GM18520 (cell line): ENCODE measurements around the gene TAB2.
A peak's percentile ranks its signal among the peaks of the same experiment; 100 is the strongest.
"Not testable (repeated sequence)": the region's sequence is repeated elsewhere in the genome, so short reads cannot be mapped to it uniquely, and the experiment has no call there.

ENCODE experiments used
- ATAC-seq: cut with Tn5 transposase; IDR thresholded peaks from one replicate; pipeline ENCODE4 v1.9.1; 2021; ENCODE audit not compliant: unreplicated experiment

TAB2 gene

DNA sequence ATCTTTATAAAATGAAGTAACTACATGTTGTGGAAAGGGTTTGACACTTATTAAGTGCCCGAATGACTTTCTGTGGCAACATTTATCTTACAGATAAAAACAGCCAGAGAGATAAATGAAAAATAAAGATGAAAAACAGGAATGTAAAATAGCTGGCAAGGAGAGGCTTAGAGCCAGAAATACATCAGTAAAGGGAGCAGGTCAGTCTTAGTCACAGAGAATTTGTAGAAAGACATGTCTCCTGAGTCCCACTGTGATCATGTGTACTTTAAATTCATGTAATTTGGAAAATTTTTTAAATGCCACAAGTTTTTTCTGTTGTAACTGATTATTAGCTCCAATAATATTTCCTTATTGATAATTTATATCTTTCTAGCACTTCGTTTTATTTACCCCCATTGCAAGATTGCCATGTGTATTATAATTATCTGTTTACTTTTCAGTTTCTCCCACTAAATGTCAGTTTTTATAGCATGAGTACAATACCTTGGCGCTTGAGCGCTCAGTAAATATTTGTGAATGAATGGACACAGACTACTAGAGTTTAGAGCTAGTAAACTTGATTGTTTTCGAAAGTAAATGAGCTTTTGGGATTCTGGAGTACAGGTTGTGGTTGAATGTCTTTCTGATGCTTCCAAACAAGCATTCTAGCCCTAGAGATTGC, 15.2 kb downstream of the TAB2 start:
- no peak for ATAC-seq

DNA sequence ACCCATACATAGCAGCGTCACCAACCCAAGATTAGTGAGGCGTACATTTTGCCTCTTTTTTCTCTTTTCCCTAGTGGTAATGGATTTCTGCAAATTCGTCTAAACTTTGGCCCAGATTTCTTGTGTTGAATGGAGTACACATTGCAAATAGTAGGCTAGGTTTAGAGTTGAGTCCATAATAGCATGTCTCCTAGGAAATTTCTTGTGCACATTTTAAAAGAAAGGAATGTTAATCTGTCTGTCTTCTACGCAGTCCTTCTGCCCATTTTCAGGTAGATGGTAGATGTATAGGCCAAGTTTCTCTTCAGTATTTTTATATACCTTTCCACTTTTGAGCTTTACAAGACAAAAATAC, 15.7 kb downstream of the TAB2 start:
- no peak for ATAC-seq

DNA sequence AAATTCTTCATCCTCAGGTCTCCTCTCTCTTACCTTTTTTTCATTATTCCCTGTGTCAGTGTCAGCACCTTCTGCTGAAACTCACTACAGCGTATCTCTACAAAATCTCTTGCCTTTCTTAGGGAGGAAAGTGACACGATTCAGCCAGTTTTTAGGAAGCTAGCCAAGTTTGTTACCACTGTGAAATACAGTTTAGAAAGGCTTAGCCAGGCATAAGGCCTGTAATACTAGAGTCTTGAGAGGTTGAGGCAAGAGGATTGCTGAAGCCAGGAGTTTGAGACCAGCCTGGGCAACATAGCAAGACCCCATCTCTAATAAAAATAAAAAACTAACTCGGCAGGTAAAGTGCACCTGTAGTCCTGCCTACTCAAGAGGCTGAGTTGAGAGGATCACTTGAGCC, 16.7 kb downstream of the TAB2 start:
- no peak for ATAC-seq

DNA sequence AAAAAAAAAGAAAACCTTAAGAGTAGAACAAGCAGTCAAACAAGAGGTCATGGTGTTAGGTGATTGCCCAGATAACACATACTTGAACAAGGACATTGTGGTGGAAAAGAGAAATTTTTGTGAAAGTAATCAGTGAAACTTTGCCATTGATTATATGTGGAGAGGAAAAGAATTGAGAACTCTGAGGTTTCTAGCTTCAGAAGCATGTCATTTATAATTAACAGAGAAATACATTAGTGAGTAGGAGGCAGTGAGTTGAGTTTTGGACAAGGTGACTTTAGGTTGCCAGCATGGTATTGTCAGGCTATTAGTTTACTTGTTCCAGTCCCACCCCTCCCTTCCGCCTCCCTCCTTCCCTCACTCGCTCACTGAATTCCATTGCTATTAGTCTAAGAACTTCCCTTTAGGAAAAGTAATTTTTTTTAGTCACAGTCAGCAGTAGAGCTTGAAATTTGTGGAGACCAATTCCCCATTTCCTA, 17.2 kb downstream of the TAB2 start:
- ATAC-seq: no peak

DNA sequence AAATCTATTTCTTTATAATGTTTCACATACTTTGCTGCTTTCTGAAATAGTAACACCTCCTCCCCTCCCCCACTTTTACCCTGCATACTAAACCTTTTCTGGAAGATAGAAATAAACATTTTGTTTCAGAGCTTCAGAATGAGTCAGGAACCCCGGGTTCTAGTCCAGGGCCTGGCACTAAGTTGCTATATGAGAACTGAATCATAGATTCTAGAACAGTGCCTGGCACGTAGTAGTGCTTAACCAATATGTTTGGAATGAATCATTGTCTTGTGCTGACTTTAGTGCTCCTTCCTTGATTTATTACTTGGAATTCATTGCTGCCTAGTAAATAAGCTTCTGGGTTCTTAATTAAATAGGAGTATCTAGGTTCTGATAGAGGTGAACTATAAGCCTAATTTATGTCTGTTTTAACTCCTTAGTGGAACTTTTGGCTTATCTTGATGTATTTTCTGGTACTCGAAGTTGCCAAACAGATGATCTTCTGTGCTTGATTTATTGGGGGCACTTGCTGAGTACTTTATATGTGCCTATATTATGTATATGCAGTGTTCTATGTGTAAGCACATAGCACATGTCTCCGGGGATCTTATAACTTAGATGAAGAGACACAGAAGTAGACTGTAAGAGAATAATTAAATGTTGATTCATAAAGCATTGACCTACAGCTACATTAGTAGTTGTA, 18.6 kb downstream of the TAB2 start:
- peak; percentile 32 for ATAC-seq

DNA sequence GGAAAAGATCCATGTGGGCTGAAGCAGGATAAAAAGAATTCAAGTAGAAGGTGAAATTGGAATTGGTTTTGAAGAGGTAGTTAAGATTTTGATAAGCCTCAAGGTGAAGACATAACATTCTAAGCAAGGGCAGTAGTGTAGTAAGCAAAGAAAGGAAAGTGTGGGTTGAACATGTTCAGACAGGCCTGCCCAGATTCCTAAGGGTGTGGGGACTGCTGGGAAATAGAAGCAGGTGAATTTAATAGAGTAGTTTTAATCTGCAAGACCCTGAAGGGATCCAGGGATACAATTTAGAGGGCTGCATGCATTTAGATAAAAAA, 19.1 kb downstream of the TAB2 start:
- no peak for ATAC-seq

DNA sequence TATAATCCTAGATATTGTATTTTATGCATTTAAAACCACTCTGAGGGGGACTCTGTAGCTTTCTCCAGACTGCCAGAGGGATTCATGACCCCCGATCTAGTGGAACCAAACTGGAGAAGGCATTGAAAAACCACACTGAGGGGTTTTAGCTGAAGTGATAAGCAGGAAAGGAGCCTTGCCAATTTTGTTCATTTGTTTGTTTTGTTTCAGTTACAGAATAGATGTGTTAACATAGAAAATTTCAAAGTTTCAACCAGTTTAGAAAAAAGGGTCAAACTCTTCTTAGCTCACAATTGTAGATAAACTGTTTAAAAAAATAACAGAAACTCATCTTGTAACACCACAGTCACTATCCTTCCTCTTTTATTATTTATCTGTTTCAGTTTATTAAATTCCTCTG, 19.8 kb downstream of the TAB2 start:
- no peak for ATAC-seq

DNA sequence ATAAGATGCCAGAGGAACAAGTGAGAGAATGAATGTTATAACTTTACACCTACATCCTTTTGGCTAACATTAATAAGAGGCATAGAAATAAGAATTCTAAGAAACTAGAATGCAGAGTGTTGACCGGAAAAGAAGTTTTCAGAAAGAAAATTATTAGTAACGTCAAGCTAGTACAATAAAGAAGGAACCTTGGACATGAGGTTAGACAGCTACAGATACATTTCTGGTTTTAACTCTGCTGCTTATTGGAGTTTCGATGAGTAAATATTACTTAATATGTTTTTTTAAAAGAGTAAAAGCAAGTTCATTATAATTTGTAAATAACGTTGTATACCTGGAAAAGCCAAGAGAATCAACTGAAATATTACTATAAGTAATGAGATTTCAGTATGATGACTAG, 22.7 kb downstream of the TAB2 start:
- no peak for ATAC-seq

DNA sequence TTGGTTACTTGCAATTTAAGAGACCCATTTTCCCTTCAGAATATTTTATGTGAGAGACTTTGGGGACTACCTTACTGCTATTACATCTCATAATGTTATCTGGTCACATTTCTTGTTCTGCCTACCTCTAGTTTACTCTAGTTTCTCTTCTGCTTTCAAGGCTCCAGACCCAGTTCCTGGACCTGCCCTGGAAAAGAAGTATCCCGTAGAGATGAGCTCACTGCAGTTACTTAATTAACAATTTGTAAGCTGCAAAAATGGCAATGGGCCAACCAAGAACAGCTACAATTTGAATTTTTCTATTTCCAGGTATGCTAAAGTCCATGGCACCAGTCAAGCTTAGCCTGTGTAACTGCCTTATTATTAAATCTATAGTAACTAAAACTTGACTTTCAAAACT, 25.0 kb downstream of the TAB2 start:
- peak; percentile 51 for ATAC-seq

DNA sequence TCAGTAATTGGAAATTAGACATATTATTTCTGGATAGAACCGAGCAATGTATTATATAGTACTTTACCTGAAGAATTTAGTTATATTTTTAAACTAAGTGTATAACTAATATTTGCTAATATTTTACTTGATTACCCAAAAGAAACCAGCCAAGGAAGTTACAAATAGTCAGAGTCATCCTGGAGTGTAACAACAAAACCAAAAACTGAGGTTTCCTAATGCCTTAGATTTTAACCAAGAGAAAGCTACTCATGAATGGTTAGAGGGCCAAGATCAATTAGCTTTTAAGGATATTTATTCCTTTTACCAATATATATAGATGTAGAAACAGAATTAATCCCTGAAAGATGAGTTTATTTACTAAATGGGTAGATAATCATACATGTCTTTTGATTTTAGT, 26.0 kb downstream of the TAB2 start:
- no peak for ATAC-seq

DNA sequence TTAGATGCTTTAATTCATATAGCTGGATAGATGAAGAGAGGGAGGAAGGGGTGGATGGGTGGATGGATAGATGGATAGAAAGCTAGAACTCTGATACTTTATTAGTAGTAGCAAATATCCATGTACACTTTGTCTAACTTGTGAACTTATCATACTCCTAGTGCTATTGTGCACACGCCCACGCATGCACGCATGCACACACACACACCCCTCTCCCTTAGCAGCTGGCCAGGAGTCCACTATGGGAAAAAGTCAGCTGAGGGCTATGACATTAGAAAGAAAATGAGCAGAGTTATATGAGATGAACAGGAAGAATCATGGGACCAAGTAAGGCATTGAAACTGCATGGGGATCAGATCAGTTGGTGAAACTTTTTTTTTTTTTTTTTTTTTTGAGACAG, 28.6 kb downstream of the TAB2 start:
- no peak for ATAC-seq

DNA sequence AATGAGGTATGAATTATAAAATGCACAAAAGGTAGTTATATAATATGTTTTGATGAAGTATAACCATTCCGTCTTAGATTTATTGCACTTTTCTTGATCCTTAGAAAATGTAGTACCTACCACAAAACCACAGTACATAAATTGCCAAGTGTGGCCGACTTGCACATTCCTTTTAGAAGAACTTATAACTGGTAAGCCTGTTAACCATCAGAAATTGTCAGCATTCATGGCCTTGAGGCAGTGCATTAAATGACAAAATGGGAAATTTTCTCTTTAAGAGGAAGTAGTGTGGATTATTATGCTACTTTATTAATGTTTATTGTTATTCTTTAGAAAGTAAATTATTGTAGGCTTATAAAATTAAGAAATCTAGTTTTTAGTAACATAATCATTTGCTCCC, 29.6 kb downstream of the TAB2 start:
- ATAC-seq: no peak

DNA sequence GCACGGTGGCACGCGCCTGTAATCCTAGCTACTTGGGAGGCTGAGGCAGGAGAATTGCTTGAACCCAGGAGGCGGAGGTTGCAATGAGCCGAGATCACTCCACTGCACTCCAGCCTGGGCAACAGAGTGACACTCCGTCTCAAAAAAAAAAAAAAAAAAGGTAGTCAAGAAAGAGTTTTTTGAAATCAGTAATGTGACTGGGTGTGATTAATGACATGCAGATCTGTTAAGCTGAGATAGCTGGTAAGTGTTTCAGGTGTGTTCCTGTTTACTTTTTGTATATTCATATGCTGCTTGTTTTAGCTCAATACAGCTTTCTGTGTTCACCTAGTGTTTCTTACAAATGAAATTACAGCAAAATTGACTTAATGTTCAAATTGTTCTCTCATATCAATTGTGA, 31.8 kb downstream of the TAB2 start:
- not testable (repeated sequence) for ATAC-seq

DNA sequence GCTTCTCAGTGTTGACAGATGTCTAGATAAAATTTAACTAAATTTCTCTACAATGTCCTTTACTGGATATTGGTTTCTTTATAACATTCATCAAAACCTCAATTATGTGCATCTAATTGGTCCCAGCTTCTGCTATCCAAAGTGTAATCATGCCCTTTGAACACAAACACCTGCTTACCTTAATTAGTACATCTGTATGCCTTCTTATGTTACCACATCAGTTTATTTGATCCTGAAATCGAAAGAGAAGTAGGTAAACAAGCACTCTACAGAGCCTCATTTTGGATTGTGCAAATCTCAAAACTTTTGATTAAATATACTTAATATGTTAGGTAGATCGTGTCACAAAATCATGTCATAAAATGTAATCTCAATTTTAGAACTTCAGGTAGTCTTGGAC, 36.5 kb downstream of the TAB2 start:
- no peak for ATAC-seq

DNA sequence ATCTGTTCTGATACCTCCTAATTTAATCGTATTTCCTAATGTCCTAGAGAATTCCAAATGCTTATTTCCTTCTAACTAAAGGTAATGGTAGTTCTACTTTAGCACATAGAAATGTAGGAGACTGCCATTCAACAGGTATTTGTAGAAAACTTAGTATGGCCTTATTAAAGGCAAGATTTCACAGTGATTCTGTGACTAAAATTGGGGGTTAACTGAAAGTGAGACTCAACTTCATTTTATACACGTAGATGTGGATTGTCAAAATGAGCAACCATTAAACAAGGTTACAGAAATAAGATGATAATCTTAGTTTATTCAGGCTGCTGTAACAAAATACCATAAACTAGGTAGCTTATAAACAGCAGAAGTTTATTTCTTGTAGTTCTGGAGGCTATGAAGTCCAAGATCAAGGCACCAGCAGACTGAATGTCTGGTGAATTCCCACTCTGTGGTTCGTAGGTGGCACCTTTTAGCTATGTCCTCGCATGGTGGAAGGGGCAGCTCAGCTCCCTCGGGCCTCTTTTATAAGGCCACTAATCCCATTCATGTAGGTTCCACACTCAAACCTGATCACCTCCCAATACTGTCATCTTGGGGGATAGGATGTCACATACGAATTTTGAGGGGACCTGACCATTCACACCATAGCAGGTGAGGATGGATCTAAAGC, 38.7 kb downstream of the TAB2 start:
- ATAC-seq: no peak

DNA sequence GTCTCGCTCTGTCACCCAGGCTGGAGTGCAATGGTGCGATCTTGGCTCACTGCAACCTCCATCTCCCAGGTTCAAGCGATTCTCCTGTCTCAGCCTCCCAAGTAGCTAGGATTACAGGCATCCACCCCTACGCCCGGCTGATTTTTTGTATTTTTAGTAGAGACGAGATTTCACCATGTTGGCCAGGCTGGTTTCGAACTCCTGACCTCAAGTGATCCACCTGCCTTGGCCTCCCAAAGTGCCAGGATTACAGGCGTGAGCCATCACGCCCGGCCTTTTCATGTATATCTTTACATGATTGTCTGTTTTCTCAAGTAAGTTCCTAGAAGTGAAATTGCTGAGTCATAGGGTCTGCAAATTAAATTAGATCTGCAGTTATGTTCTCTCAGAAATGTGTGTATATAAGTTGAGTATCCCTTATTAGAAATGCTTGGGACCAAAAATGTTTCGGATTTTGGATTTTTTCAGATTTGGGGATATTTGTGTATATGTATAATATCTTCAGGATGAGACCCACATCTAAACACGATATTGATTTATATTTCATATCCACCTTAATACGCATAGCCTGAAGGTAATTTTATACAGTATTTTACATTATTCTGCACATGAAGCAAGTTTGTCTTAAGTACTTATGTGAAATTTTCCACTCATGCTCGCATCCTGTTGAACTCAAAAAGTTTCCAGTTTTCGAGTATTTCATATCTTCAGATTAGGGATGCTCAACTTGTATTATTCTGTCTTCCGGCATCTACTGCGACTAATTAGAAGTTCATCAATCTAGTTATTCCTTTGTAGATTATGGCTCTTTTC, 40.4 kb downstream of the TAB2 start:
- ATAC-seq: no peak

DNA sequence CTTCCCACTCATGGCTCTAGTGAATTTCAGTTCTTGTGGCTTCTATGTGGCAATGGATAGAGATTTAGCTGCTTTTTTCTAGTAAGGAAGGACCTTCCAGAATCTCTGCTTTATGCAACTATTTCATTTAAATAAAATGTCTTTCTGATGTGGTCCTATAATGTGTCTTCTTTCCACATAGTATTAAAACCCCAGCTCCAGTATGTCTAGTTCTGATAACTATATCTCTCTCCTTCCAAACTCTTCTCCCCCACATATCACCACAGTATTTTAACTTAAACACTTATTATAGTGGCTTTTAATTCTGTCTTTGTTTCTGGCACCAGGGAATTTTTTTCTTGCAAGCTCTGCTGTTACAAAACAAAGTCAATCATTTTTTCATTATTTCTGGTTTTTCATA, 41.9 kb downstream of the TAB2 start:
- ATAC-seq: no peak

DNA sequence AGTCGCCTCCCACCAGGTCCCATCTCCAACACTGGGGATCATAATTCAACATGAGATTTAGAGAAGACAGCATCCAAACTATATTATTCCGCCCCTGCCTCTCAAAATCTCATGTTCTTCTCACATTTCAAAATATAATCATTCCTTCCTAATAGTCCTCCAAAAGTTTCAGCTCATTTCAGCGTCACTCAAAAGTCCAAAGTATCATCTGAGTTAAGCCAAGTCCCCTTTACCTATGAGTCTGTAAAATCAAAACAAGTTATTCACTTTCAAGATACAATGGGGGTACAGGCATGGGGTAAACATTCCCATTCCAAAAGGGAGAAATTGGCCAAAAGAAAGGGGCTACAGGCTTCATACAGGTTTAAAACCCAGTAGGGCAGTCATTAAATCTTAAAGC, 43.0 kb downstream of the TAB2 start:
- ATAC-seq: no peak

DNA sequence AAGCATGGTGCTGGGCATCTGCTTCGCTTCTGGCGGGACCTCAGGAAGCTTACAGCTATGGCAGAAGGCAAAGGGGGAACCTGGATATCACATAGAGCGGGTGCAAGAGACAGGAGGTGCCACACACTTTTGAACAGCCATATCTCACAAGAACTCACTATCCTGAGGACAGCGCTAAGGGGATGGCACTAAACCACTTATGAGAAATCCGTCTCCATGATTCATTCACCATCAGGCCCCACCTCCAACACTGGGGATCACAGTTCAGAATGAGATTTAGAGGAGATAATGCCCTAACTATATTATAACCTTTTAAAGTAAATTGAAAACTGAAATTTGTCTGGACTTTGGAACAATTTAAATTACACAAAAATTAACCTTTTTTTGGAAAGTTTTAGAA, 44.8 kb downstream of the TAB2 start:
- no peak for ATAC-seq

DNA sequence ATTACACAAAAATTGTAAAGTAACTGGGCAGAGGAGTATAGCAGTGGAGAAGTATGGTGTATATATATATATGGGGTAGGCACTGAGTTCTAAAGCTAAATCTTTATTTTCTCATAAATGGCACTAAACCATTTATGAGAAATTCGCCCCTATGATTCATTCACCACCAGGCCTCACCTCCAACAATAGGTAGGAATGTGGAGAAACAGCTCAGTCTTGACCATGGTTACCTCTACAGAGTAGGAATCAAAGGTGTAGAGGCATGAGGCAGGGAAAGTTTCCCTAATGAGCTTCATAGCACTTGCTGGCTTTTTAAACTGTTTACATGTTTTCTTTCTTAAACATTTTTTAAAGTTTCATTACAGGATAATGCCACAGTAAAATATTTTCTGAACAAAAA, 45.6 kb downstream of the TAB2 start:
- ATAC-seq: no peak

DNA sequence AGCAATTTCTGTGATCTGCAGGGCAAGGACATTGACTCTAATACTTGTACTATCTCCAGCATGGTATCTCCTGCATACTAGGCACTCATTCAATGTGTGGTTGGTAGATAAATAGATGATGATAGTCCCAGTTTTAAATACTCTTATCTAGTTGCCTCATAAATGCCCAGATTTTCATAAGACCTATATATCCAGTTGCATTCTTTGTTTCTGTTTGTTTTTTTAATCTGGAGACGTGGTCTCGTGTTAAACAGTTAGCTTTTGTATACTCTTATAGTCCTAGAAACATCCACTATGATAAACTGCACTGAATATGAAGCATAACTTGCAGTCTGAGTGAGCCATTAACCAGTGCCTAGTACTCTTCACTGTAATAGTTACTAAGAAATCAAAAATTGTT, 47.0 kb downstream of the TAB2 start:
- ATAC-seq: no peak

DNA sequence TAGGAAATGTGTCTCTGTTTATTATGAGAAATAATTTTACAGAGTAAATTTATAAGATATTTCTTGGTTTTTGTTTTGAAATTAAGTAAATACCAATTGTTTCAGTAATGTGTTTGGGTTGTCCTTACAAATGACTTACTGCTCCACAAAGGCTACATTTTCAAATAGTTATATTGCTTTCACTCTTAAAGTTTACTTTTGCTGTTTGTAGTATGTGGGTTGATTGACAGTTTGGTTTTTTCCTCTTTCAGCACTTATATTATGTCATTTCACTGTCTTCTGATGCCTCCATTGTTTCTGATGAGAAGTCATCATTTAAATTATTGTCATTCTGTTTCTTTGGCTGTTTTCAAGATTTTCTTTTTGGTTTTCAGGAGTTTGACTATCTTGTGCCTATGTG, 47.7 kb downstream of the TAB2 start:
- ATAC-seq: no peak
